H1 (cell line): ENCODE data around the gene SHTN1. TPM values are rescaled to one million over a fixed set of nuclear protein-coding genes. Genes with fewer than 3 reads are reported as not detected.

Experiments used
- CTCF ChIA-PET: fragments of 300-600 bp; sonication (Branson Sonifier 250); formaldehyde crosslinking; loops from one replicate; lab custom pipeline; 2021; ENCODE audit not compliant: partially characterized antibody; lab: Charles Lee
- POLR2A ChIA-PET: fragments of 300-600 bp; sonication (Branson Sonifier 250); formaldehyde crosslinking; loops from one replicate; lab custom pipeline; 2021; ENCODE audit warnings: inconsistent platforms; ENCODE audit not compliant: partially characterized antibody; lab: Charles Lee
- DNase-seq, 2 experiments: peaks; one replicate each; pipeline versions ENCODE4 v3.0.0 to v3.0.0-alpha.2; 2010 to 2022; ENCODE audit warnings: low spot score in 2 of 2, low read depth in 1 of 2, mixed read lengths in 1 of 2
- FAIRE-seq: peaks from 2 replicates; lab custom pipeline; 2011; peaks lifted over from hg19 to GRCh38; lab: Jason Lieb, UNC
- H2AFZ ChIP-seq: 2 replicates; pipeline ENCODE4 v1.8.1; 2012; ENCODE audit warnings: low read length, inconsistent platforms
- H2AK5ac ChIP-seq: 2 replicates; pipeline ENCODE4 v1.6.1; 2013; ENCODE audit warnings: low read depth, low read length
- H2BK120ac ChIP-seq: replicated peaks from 2 replicates; pipeline ENCODE3; 2013; ENCODE audit warnings: low read depth, low read length, inconsistent platforms
- H2BK12ac ChIP-seq: 2 replicates; pipeline ENCODE4 v1.6.1; 2013; ENCODE audit warnings: low read depth, low read length
- H2BK15ac ChIP-seq: 2 replicates; pipeline ENCODE4 v1.6.1; 2013; ENCODE audit warnings: low read length
- H2BK20ac ChIP-seq: 2 replicates; pipeline ENCODE4 v1.6.1; 2013; ENCODE audit warnings: low read length
- H2BK5ac ChIP-seq: 2 replicates; pipeline ENCODE4 v1.6.1; 2013; ENCODE audit warnings: low read depth, low read length
- H3K14ac ChIP-seq: 2 replicates; pipeline ENCODE4 v1.6.1; 2013; ENCODE audit warnings: inconsistent platforms; ENCODE audit not compliant: insufficient read length
- H3K18ac ChIP-seq: 2 replicates; pipeline ENCODE4 v1.6.1; 2013; ENCODE audit warnings: low read length; ENCODE audit errors: extremely low read depth
- H3K23ac ChIP-seq: 2 replicates; pipeline ENCODE4 v1.6.1; 2013; ENCODE audit warnings: inconsistent platforms; ENCODE audit not compliant: insufficient read length
- H3K23me2 ChIP-seq: 2 replicates; pipeline ENCODE4 v1.6.1; 2013; ENCODE audit warnings: low read depth, low read length
- H3K27ac ChIP-seq: 2 replicates; pipeline ENCODE4 v1.6.1; 2011; ENCODE audit warnings: low read depth, low read length, inconsistent platforms
- H3K27me3 ChIP-seq, 4 experiments: replicated peaks in 1 of 4; 1 replicate in 1 of 4; 2 replicates in 3 of 4; pipeline versions ENCODE4 v1.6.1 to v1.8.1; 2011 to 2013; ENCODE audit warnings: low read length in 3 of 4, mild to moderate bottlenecking in 3 of 4, inconsistent platforms in 2 of 4, mixed read lengths in 2 of 4, moderate library complexity in 1 of 4; ENCODE audit not compliant: control insufficient read depth in 3 of 4, insufficient read depth in 3 of 4; ENCODE audit errors: extremely low read depth in 1 of 4
- H3K36me3 ChIP-seq, 4 experiments: 2 replicates each; pipeline versions ENCODE4 v1.6.1 to v1.8.1; 2011 to 2013; ENCODE audit warnings: mild to moderate bottlenecking in 4 of 4, low read length in 3 of 4, moderate library complexity in 2 of 4, control low read depth in 1 of 4, inconsistent platforms in 1 of 4; ENCODE audit not compliant: insufficient read depth in 4 of 4, control insufficient read depth in 2 of 4
- H3K4ac ChIP-seq: replicated peaks from 2 replicates; pipeline ENCODE3; 2013; ENCODE audit warnings: low read length, low read depth, mixed read lengths, inconsistent platforms; ENCODE audit not compliant: insufficient read length
- H3K4me1 ChIP-seq, 4 experiments: replicated peaks in 1 of 4; 1 replicate in 1 of 4; 2 replicates in 3 of 4; pipeline versions ENCODE4 v1.6.1 to v1.8.1; 2011 to 2013; ENCODE audit warnings: low read length in 3 of 4, inconsistent platforms in 2 of 4, mixed read lengths in 1 of 4; ENCODE audit not compliant: insufficient read depth in 4 of 4, control insufficient read depth in 3 of 4
- H3K4me2 ChIP-seq, 2 experiments: 2 replicates each; pipeline versions ENCODE4 v1.6.1 to v1.8.1; 2011 to 2013; ENCODE audit warnings: low read depth in 2 of 2, low read length in 2 of 2, control low read depth in 1 of 2, inconsistent platforms in 1 of 2, mild to moderate bottlenecking in 1 of 2; ENCODE audit not compliant: insufficient read depth in 1 of 2
- H3K4me3 ChIP-seq, 4 experiments: fragments of 200-600, 300-600 bp in 1 of 4; sonication (generic), shearing (Covaris generic), sonication (Bioruptor Twin) in 1 of 4; 2 replicates each; pipeline versions ENCODE4 v1.5.1 to v1.8.1; 2011 to 2016; ENCODE audit warnings: low read length in 4 of 4, low read depth in 3 of 4, control low read depth in 2 of 4, inconsistent platforms in 2 of 4, mild to moderate bottlenecking in 2 of 4, mixed read lengths in 1 of 4, moderate library complexity in 1 of 4; ENCODE audit not compliant: insufficient read depth in 2 of 4; ENCODE audit errors: extremely low read depth in 1 of 4
- H3K56ac ChIP-seq: replicated peaks from 2 replicates; pipeline ENCODE3; 2013; ENCODE audit warnings: low read depth, mild to moderate bottlenecking, mixed read lengths, low read length, inconsistent platforms; ENCODE audit not compliant: insufficient read length
- H3K79me1 ChIP-seq: 2 replicates; pipeline ENCODE4 v1.6.1; 2013; ENCODE audit warnings: low read depth, low read length, control low read depth
- H3K79me2 ChIP-seq, 2 experiments: 2 replicates each; pipeline versions ENCODE4 v1.6.1 to v1.8.1; 2012 to 2013; ENCODE audit warnings: low read length in 2 of 2, mild to moderate bottlenecking in 2 of 2, inconsistent platforms in 1 of 2; ENCODE audit not compliant: insufficient read depth in 2 of 2, control insufficient read depth in 1 of 2
- H3K9ac ChIP-seq, 4 experiments: replicated peaks in 1 of 4; 1 replicate in 1 of 4; 2 replicates in 3 of 4; pipeline versions ENCODE4 v1.6.1 to v1.8.1; 2011 to 2013; ENCODE audit warnings: low read depth in 3 of 4, low read length in 3 of 4, control low read depth in 2 of 4, mild to moderate bottlenecking in 2 of 4, moderate library complexity in 2 of 4, inconsistent platforms in 1 of 4; ENCODE audit errors: extremely low read depth in 1 of 4
- H3K9me3 ChIP-seq, 2 experiments: 2 replicates each; pipeline versions ENCODE4 v1.6.1 to v1.8.1; 2012 to 2013; ENCODE audit warnings: mild to moderate bottlenecking in 2 of 2, moderate library complexity in 2 of 2, control low read depth in 1 of 2, inconsistent platforms in 1 of 2, low read depth in 1 of 2, low read length in 1 of 2, mixed read lengths in 1 of 2; ENCODE audit not compliant: insufficient read depth in 2 of 2
- H4K20me1 ChIP-seq, 2 experiments: replicated peaks in 1 of 2; 2 replicates each; pipeline versions ENCODE3 to v1.8.1; 2011 to 2013; ENCODE audit warnings: inconsistent platforms in 2 of 2, low read length in 2 of 2, mild to moderate bottlenecking in 1 of 2; ENCODE audit not compliant: insufficient read depth in 2 of 2, control insufficient read depth in 1 of 2
- H4K5ac ChIP-seq: 2 replicates; pipeline ENCODE4 v1.6.1; 2013; ENCODE audit warnings: low read length, low read depth, mixed read lengths, inconsistent platforms; ENCODE audit not compliant: insufficient read length
- H4K8ac ChIP-seq: 2 replicates; pipeline ENCODE4 v1.8.0; 2013; ENCODE audit warnings: mild to moderate bottlenecking, moderate library complexity, low read length, inconsistent platforms; ENCODE audit not compliant: insufficient read depth; ENCODE audit errors: extremely low read depth
- H4K91ac ChIP-seq: replicated peaks from 2 replicates; pipeline ENCODE3; 2013; ENCODE audit warnings: low read length, mixed read lengths, inconsistent platforms; ENCODE audit not compliant: insufficient read length
- CBX5 ChIP-seq: fragments of 300-800, 300-1000 bp; sonication (generic); IDR thresholded peaks from 2 replicates; pipeline ENCODE4 v1.7.1; 2016; ENCODE audit warnings: antibody characterized with exemption, low read length, low read depth
- CREB1 ChIP-seq: IDR thresholded peaks from 2 replicates; pipeline ENCODE4 v1.6.1; 2012; ENCODE audit warnings: inconsistent platforms
- CTBP2 ChIP-seq: IDR thresholded peaks from 2 replicates; pipeline ENCODE4 v1.7.0; 2011; ENCODE audit warnings: borderline replicate concordance, mild to moderate bottlenecking, moderate library complexity, mixed read lengths, low read length; ENCODE audit not compliant: insufficient read depth, insufficient read length
- GTF2F1 ChIP-seq: IDR thresholded peaks from 2 replicates; pipeline ENCODE4 v1.6.1; 2012; ENCODE audit warnings: low read depth, low read length, improper control_type of control experiment, borderline replicate concordance
- POLR2A ChIP-seq, 2 experiments: IDR thresholded peaks; 1 replicate in 1 of 2; 2 replicates in 1 of 2; pipeline ENCODE4 v1.6.1; 2011; ENCODE audit warnings: low read depth in 2 of 2, low read length in 2 of 2, mild to moderate bottlenecking in 2 of 2; ENCODE audit errors: control extremely low read depth in 1 of 2
- SIN3A ChIP-seq, 2 experiments: IDR thresholded peaks in 1 of 2; conservative IDR thresholded peaks in 1 of 2; 2 replicates each; pipeline ENCODE4 v1.6.1; 2011 to 2012; ENCODE audit warnings: low read length in 2 of 2, improper control_type of control experiment in 1 of 2, low read depth in 1 of 2, mild to moderate bottlenecking in 1 of 2
- SIRT6 ChIP-seq: IDR thresholded peaks from one replicate; pipeline ENCODE4 v1.7.1; 2012; ENCODE audit warnings: low read length, inconsistent platforms
- SRF ChIP-seq: IDR thresholded peaks from 2 replicates; pipeline ENCODE4 v1.6.1; 2011; ENCODE audit warnings: mild to moderate bottlenecking, low read depth, low read length, moderate library complexity
- WGBS, 2 experiments: shearing (Covaris generic) in 1 of 2; methylation state at CpG; one replicate each; pipeline versions ENCODE4 v1.1.6 to v1.1.7; 2013 to 2015; ENCODE audit warnings: low lambda C conversion rate in 2 of 2, mixed read lengths in 2 of 2, inconsistent platforms in 1 of 2, low coverage in 1 of 2, missing lambda C conversion rate in 1 of 2; ENCODE audit not compliant: insufficient replicate concordance in 2 of 2, insufficient coverage in 1 of 2, insufficient read length in 1 of 2; ENCODE audit errors: extremely low coverage in 1 of 2, missing lambda C conversion rate in 1 of 2; 5-methylcytosine and 5-hydroxymethylcytosine counted together
- polyA plus RNA-seq, 7 experiments: library from polyadenylated mRNA; depleted of rRNA in 3 of 7; stranded (reverse) in 5 of 7; unstranded in 2 of 7; fragments of >200 nt in 5 of 7; fragments of 200-250 nt in 2 of 7; gene quantifications; 1 replicate in 5 of 7; 2 replicates in 1 of 7; 4 replicates in 1 of 7; pipeline versions ENCODE4 v1.2.1 to v1.2.3, GENCODE V29; 2011 to 2013; ENCODE audit warnings: missing spikeins in 2 of 7, mixed read lengths in 2 of 7
- total RNA-seq: library from RNA; stranded (reverse); fragmentation: NEBNext Ultra II Directional; extraction: Animal tissue kit (Norgen Biotek cat#: 25700); gene quantifications from 2 replicates; pipeline ENCODE4 v1.2.1, GENCODE V29; 2021

SHTN1 gene
- total and polyA plus RNA-seq, 2 of the 8 experiments (the other 6 are each of a cell fraction or from before 2014, with no cell fraction given), result 3.3 to 12.7 TPM

- no peak overlapping the region for H3K4ac ChIP-seq
- no peak overlapping the region for H2BK12ac ChIP-seq
- H3K9me3 ChIP-seq, result no peaks in the 10 kb centered on the region
- no peak overlapping the region for H3K56ac ChIP-seq
- peaks cover 0 to 5% (median 2%) of the 10 kb centered on the region in 4 experiments; a peak in 1 of 8 replicates for H3K36me3 ChIP-seq
- H3K27me3 ChIP-seq, result no peaks in the 10 kb centered on the region
- no peak overlapping the region for H2BK15ac ChIP-seq
- H2BK120ac ChIP-seq, result no peak overlapping the region
- ChIA-PET POLR2A (interaction anchor here (0.6 kb wide), 1 partner anchor 40 kb away, joined by 3 read pairs; no protein-coding TSS in a partner anchor), CTCF (interaction anchor here (0.8 to 1.5 kb wide), 2 partner anchors 145 to 241 kb away, joined by 3 read pairs; no protein-coding TSS in a partner anchor)
- WGBS, 2 experiments, result 93% methylated on average over 3 of the region's 3 CpGs; no CpG with 5 or more reads in 1 of the 2 experiments
- DNase-seq, result no peak
- no peak overlapping the region for H2BK5ac ChIP-seq
- H3K79me2 ChIP-seq, result no peaks in the 10 kb centered on the region
- H4K20me1 ChIP-seq, result no peaks in the 10 kb centered on the region
- H3K4me1 ChIP-seq, result peaks cover 0 to 4% (median 0%) of the 10 kb centered on the region in 4 experiments; a peak in 1 of 7 replicates
- no peak overlapping the region for H3K9ac ChIP-seq
- no peak overlapping the region for H4K8ac ChIP-seq
- no peak overlapping the region for H2AK5ac ChIP-seq
- H4K5ac ChIP-seq, result no peak overlapping the region
- H2AFZ ChIP-seq, result no peak overlapping the region
- no peak overlapping the region for H3K18ac ChIP-seq
- no peak overlapping the region for H3K4me3 ChIP-seq
- no peak overlapping the region for H2BK20ac ChIP-seq
- no peaks in the 10 kb centered on the region for H3K79me1 ChIP-seq
- no peak overlapping the region for H3K4me2 ChIP-seq
- no peak overlapping the region for H3K23ac ChIP-seq
- FAIRE-seq, result no peak
- TF ChIP-seq SIRT6 (no peak), CTBP2 (no peak), SRF (no peak), GTF2F1 (no peak), SIN3A (conservative IDR thresholded peaks at IDR 0.05 in 1 of 2, IDR thresholded peaks at IDR 0.05 in 1 of 2; ENCODE audit: low read depth in 1 of 2, low read length in 2 of 2) (no peak), CBX5 (no peak), CREB1 (no peak), POLR2A (IDR thresholded peaks at IDR 0.05; ENCODE audit: control extremely low read depth in 1 of 2, low read depth in 2 of 2, low read length in 2 of 2) (no peak)
- TF ChIP-seq, all 59 proteins: peak for 0
- Histone ChIP-seq H3K23me2 (no peaks in the 10 kb centered on the region), H4K91ac (no peak overlapping the region), H3K14ac (no peak overlapping the region), H3K27ac (no peak overlapping the region)
Observed at GRCh38 chr10:116926426-116926825, 78.6 kb downstream of the SHTN1 start.
